IgD-negative memory B cell (primary cell): Measurements from ENCODE around the gene CHD6. TPM values are rescaled to one million over a fixed set of nuclear protein-coding genes. Genes with fewer than 3 reads are reported as not detected.

ENCODE experiments used
- H3K27ac Mint-ChIP-seq, 3 donors: one replicate each; pipeline ENCODE4 v1.8.0; 2020 to 2022; ENCODE audit warnings: mild to moderate bottlenecking in 3 of 3, mixed read lengths in 3 of 3, moderate library complexity in 1 of 3
- H3K27me3 Mint-ChIP-seq: one replicate; pipeline ENCODE4 v1.8.0; 2021; ENCODE audit warnings: mixed read lengths
- H3K36me3 Mint-ChIP-seq: one replicate; pipeline ENCODE4 v1.8.0; 2020; ENCODE audit warnings: mild to moderate bottlenecking, mixed read lengths
- H3K4me1 Mint-ChIP-seq, 3 donors: one replicate each; pipeline ENCODE4 v1.8.0; 2020 to 2022; ENCODE audit warnings: mixed read lengths in 3 of 3, mild to moderate bottlenecking in 1 of 3
- H3K4me3 Mint-ChIP-seq, 4 donors: one replicate each; pipeline ENCODE4 v1.8.0; 2020 to 2022; ENCODE audit warnings: mild to moderate bottlenecking in 4 of 4, mixed read lengths in 4 of 4, moderate library complexity in 3 of 4
- H3K9me3 Mint-ChIP-seq, 3 donors: one replicate each; pipeline ENCODE4 v1.8.0; 2020 to 2021; ENCODE audit warnings: mixed read lengths in 3 of 3, mild to moderate bottlenecking in 1 of 3
- polyA plus RNA-seq: library from polyadenylated mRNA; unstranded; fragments of 300-500 nt; fragmentation: Illumina TruSeq; gene quantifications from one replicate; pipeline ENCODE4 v1.2.3, GENCODE V29; 2021

Gene CHD6
- polyA plus RNA-seq, 1 donor from 2014 or later, result 56.1 TPM

DNA sequence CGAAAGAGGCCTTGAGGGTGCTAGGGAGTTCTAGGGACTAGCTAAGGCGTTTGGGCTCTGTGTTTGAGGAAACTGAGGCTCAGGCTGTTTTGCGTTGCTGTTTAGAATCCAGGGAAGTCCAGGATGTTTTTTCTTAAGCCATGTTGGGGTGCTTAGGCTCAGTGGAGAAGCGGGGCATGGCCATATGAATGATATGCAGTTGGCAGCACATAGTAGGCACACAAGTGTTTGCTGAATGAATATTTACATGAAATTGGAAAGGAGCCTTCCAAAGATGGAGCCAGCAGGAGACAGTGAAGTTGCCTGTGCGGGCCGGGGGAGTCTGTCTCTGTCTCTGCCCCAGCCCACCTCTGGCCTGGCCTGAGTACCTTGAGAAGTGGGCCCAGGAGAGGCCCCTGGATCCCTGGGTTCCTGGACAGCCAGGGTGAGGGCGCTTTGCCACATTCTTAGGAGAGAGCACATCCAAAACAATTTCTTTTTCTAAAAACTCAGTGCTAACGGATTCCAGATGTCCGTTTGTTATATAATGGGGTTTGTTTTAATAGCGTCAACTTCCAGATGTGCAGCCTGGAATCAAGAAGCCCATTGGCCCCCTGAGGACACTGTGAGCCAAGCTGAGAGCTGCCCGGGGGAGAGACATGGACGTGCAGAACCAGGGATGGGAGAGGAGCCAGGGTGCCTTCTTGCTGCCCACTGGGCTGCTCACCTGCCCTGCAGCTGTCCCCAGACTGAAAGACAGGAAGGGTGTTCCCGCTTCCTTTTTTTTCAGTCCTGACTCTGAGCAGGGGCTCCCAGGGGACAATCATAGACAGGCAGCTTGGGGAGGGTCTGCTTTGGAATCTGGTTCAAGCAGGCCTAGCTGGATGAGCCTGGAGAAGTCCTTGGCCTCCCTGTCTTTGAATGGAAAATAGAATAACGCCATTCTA, 231.4 kb downstream of the CHD6 start:
- Mint-ChIP-seq H3K27me3 (peaks cover 7% of the 10 kb centered on the region), H3K4me3 (no peak overlapping the region), H3K4me1 (no peaks in the 10 kb centered on the region), H3K27ac (no peak overlapping the region), H3K9me3 (peaks cover 0 to 3% (median 0%) of the 10 kb centered on the region in 3 donors), H3K36me3 (peaks cover 2% of the 10 kb centered on the region)

DNA sequence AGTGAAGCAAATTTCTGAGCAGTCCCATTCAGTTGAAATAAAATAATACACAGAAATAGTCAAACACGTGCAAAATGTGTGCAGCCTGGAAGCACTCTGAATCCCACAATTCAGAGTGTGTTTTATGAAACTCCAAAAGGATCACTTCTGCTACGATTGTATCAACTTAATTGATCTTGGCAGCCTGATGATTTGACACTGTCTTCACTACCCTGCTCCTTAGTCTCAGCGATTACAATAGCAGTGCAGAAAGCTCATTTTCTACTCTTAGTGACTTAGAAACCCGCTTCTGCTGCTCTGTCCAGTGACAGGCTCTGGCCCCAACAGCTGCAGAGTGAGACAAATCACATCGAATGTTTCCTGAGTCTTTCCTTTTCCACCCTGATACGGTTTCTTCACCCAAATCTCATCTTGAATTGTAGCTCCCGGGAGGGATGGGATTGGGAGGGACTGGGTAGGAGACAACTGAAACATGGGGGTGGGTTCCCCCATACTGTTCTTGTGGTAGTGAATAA, 235.3 kb downstream of the CHD6 start:
- Mint-ChIP-seq H3K4me1 (no peaks in the 10 kb centered on the region), H3K9me3 (peaks cover 0 to 3% (median 0%) of the 10 kb centered on the region in 3 donors), H3K27ac (no peak overlapping the region), H3K27me3 (peaks cover 14% of the 10 kb centered on the region), H3K4me3 (no peak overlapping the region), H3K36me3 (peaks cover 2% of the 10 kb centered on the region)

DNA sequence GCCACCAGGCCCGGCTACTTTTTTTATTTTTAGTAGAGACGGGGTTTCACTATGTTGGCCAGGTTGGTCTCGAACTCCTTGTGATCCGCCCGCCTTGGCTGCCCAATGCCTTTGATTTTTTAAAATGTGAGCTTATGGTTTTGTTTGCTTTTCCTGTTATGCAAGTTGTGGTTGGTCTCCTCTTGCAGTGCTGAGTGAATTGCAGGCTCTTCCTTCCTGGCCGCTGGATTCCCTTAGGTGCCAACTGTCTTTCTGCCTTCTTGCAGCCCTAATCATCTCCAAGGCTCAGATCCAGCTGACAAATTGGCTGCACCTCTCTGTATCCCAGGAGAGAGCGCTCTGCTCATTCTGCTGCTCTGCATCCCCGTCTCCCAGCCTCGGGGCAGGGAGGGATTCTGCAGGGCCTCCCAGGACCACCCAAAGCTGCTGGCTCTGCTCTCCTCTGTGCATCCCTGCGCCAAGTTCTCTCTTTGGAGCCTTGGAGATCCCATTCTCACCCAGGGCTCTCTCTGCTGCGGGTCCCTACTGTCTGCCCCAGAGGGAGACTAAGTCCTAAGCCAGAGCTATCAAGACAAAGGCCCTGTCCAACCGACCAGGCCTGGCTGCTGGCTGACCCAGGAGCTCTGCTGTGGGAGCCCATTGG, 237.5 kb downstream of the CHD6 start:
- peaks cover 25% of the 10 kb centered on the region for H3K27me3 Mint-ChIP-seq
- H3K9me3 Mint-ChIP-seq, result peaks cover 0 to 3% (median 0%) of the 10 kb centered on the region in 3 donors
- no peak overlapping the region for H3K4me3 Mint-ChIP-seq
- no peak overlapping the region for H3K27ac Mint-ChIP-seq
- H3K4me1 Mint-ChIP-seq, result no peaks in the 10 kb centered on the region
- H3K36me3 Mint-ChIP-seq, result peaks cover 3% of the 10 kb centered on the region

DNA sequence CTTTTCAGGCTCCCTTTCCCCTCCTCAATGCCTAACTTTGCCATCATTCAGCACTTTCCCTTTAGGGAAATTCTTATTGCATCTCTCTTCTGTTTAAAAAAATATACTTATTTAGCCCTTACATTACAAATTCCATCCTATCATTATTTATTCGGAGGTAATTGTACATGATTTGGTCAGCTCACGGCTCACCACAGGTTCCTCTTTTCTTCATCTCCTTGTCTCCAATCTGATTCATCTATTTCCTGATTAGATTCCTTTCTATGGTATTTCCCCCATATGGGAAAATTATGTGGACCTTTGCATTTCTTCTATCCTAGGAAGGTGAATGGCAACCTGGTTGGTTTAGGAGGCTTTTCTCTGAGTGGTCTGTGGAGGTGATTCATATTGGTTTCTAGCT, 238.6 kb downstream of the CHD6 start:
- Mint-ChIP-seq H3K9me3 (peaks cover 0 to 3% (median 0%) of the 10 kb centered on the region in 3 donors), H3K27ac (no peak overlapping the region), H3K4me1 (no peaks in the 10 kb centered on the region), H3K4me3 (no peak overlapping the region), H3K36me3 (peaks cover 2% of the 10 kb centered on the region), H3K27me3 (peaks cover 27% of the 10 kb centered on the region)

DNA sequence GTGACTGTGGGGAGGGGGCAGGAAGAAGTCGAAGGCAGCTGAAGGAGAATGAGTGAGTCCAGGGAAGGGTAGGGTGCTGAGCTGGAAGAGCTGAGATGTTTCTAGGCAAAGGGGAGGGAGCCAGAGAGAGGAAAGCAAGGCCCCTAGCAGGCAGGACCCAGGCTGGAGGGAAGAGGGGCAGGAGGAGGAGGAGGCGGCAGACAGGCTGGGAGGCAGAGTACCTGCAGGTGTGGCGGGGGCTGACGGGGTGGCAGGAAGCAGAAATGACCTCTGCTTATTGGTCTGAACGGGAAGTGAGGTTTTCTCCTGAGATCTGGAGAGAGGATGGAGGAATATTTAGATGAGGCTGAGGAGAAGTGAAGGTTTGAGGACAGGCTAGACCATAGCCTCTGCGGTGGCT, 240.9 kb downstream of the CHD6 start:
- Mint-ChIP-seq H3K36me3 (peaks cover 1% of the 10 kb centered on the region), H3K27ac (no peak overlapping the region), H3K4me1 (no peaks in the 10 kb centered on the region), H3K27me3 (peaks cover 30% of the 10 kb centered on the region), H3K9me3 (no peaks in the 10 kb centered on the region), H3K4me3 (no peak overlapping the region)

DNA sequence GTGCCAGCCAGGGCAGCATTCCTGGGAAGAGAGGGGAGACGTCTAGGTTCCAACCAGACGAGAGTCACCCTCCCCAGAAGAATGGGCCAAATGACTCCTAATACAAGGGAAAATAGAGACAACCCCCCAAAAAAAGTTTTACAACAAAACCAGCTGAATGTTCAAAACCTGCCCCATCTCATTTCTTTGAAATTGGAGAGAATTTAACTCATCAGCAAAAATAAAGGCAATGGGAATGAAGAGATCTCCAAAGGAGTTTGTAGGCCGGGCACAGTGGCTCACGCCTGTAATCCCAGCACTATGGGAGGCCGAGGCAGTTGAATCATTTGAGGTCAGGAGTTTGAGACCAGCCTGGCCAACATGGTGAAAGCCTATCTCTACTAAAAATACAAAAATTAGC, 241.8 kb downstream of the CHD6 start:
- peak overlapping the region in 1 of 4 donors; percentile 51 for H3K4me3 Mint-ChIP-seq
- no peak overlapping the region for H3K27ac Mint-ChIP-seq
- no peaks in the 10 kb centered on the region for H3K4me1 Mint-ChIP-seq
- peaks cover 0 to 1% (median 1%) of the 10 kb centered on the region in 3 donors for H3K9me3 Mint-ChIP-seq
- H3K36me3 Mint-ChIP-seq, result peaks cover 1% of the 10 kb centered on the region
- H3K27me3 Mint-ChIP-seq, result peaks cover 31% of the 10 kb centered on the region

DNA sequence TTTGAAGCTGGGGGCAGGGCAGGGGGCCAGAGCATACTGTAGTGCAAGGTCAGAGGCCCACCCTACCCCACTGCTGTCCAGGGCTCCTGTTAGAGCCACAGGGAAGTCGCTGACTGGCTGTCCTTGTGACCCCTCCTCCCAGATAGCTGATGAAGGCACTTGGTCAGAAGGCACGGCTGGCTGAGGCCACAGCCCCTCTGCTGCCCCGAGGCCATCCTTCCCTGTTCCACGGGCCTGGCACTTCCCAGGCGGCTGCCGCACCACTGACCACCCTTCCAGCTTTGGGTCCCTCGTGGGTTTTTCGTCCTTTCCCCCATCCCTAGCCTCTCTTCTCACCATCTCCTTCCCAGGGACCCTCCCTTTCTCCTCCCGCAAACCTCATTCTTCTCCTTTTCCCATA, 242.3 kb downstream of the CHD6 start:
- peaks cover 33% of the 10 kb centered on the region for H3K27me3 Mint-ChIP-seq
- no peaks in the 10 kb centered on the region for H3K4me1 Mint-ChIP-seq
- peaks cover 0 to 6% (median 3%) of the 10 kb centered on the region in 3 donors for H3K9me3 Mint-ChIP-seq
- peaks cover 3% of the 10 kb centered on the region for H3K36me3 Mint-ChIP-seq
- no peak overlapping the region for H3K27ac Mint-ChIP-seq
- H3K4me3 Mint-ChIP-seq, result peak overlapping the region in 1 of 4 donors; percentile 37

DNA sequence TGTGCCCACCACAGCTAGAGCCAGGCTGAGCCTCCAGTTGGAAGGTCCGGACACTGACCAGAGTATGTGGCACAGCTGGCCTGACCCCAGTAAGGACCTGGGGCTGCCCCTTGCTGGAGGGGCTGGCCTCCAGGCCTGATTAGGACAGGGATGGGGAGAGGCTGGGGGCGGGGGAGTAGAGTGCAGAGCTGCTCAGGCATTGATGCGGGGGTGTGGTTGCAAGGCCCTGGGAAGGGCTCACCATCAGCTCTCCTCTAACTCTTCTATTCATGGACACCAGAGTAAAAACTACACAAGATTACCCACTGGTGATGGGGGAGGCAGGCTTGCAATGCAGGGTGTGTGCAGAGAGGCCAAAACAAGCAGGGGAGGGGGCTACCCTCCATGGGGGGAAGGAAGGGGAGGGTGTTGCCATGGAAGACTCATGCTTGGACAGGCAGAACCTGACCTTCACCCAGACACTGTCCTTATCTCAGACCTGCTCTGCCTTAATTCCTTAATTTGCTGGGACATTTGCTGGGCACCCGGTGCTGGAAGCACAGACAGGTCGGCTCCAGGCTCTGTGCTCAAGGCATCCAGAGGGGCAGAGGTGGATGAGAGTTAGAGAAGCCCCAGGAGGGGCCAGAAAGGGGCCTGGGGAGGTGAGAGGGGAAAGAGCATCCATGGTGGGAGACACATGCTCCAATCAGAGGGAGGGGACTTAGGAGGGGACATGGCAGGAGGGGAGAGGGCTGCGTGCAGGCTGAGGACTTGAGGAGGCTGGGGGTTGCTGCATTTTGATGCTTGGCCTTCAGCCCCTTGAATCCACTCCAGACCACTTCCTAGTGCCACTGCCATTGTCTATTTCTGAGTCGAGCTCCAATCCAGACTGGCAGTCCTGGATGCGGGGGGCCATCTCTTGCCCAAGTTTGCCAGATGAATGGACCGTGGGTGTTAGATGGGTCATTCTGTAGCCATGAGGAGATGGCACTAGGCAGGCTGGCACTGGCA, 244.0 kb downstream of the CHD6 start:
- peaks cover 0 to 6% (median 3%) of the 10 kb centered on the region in 3 donors for H3K9me3 Mint-ChIP-seq
- no peak overlapping the region for H3K4me3 Mint-ChIP-seq
- H3K27me3 Mint-ChIP-seq, result peaks cover 31% of the 10 kb centered on the region
- H3K36me3 Mint-ChIP-seq, result peaks cover 3% of the 10 kb centered on the region
- no peak overlapping the region for H3K27ac Mint-ChIP-seq
- no peaks in the 10 kb centered on the region for H3K4me1 Mint-ChIP-seq

DNA sequence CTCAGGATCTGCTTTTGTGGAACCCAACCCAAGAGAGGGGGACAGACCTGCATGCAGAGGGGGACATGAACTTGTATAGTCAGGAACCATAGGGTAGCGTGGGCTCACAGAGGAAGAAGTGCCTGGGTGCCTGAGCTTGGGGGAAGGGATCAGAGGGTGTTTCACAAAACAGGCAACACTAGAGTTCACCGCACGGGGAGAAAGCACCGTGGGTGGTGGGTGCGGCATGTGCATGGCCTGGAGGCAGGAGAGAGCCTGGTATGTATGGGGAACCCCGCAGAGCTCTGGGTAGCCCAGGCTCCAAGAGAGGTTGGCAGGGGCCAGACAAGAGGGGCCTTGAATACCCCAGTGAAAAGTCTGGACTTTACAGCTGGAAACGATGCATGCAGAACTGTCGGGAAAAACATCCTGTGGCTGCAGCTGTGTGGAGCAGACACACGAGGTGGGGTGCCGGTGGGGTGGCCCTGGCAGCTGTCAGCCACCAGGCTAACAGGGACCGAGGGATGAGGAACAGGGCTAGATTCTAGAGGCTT, 244.9 kb downstream of the CHD6 start:
- peaks cover 0 to 6% (median 3%) of the 10 kb centered on the region in 3 donors for H3K9me3 Mint-ChIP-seq
- no peak overlapping the region for H3K27ac Mint-ChIP-seq
- H3K36me3 Mint-ChIP-seq, result peaks cover 3% of the 10 kb centered on the region
- H3K4me3 Mint-ChIP-seq, result no peak overlapping the region
- H3K27me3 Mint-ChIP-seq, result peaks cover 34% of the 10 kb centered on the region
- no peaks in the 10 kb centered on the region for H3K4me1 Mint-ChIP-seq

DNA sequence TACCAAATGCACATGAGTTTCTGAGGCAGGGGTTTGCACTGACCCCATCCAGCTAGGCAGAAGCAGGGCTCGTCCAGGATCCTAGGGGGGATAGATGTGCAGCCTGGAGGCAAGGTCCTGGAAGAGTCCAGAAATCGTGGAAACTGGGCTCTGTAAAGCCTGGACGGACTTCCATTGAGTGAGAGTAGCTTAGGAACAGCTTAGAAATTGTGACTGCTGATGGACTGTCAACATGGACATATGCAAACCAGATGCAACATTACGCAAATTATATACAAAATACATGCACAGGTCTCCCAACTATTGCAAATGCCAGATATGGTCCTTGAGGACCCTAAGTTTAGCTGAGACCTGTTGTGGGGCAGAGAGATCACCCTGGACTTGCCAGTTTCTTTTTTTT, 246.8 kb downstream of the CHD6 start:
- H3K27me3 Mint-ChIP-seq, result peaks cover 30% of the 10 kb centered on the region
- H3K36me3 Mint-ChIP-seq, result peaks cover 2% of the 10 kb centered on the region
- H3K27ac Mint-ChIP-seq, result no peak overlapping the region
- H3K4me3 Mint-ChIP-seq, result no peak overlapping the region
- H3K9me3 Mint-ChIP-seq, result peaks cover 0 to 6% (median 3%) of the 10 kb centered on the region in 3 donors
- H3K4me1 Mint-ChIP-seq, result no peaks in the 10 kb centered on the region

DNA sequence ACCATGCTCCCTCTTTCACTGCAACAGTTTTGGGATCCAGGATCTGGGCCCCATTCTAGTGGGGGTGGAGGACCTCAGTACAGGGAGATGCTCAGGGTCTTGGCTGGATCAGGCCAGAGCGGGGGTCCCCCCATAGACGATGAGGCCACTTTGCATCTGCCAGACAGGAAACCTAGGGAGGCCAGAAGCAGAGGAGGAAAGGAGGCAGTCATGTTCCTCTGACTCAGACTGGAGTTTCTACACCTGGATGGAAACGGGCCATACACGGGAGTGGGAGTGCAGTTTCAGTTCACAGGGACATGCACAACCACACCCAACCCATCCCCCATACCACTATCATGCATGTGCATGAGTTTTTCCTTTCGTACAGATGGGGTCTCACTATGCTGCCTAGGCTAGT, 248.0 kb downstream of the CHD6 start:
- Mint-ChIP-seq H3K4me3 (no peak overlapping the region), H3K36me3 (peaks cover 2% of the 10 kb centered on the region), H3K27ac (no peak overlapping the region), H3K27me3 (peaks cover 33% of the 10 kb centered on the region), H3K9me3 (peaks cover 0 to 6% (median 3%) of the 10 kb centered on the region in 3 donors), H3K4me1 (no peaks in the 10 kb centered on the region)

DNA sequence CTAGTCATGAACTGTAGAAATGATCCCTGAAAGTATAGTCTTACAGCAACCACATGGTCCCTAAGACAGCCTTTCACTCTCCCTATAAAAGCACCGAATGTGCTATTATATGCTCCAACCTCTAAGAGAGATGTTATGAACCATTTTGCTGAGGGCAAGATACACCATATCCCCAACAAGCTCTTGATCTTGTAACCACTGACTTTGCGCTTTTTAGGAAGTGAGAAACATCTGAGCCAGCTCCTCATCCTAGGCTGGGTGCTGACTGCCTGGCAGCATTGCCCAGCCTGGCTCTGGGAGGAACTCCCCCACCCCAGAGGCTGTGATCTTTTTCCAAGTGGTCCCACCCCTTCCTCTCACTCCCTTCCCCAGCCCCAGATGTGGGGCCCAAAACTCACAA, 248.5 kb downstream of the CHD6 start:
- H3K9me3 Mint-ChIP-seq, result peaks cover 0 to 6% (median 3%) of the 10 kb centered on the region in 3 donors
- H3K4me3 Mint-ChIP-seq, result no peak overlapping the region
- peaks cover 34% of the 10 kb centered on the region for H3K27me3 Mint-ChIP-seq
- no peaks in the 10 kb centered on the region for H3K4me1 Mint-ChIP-seq
- H3K27ac Mint-ChIP-seq, result no peak overlapping the region
- H3K36me3 Mint-ChIP-seq, result peaks cover 2% of the 10 kb centered on the region

DNA sequence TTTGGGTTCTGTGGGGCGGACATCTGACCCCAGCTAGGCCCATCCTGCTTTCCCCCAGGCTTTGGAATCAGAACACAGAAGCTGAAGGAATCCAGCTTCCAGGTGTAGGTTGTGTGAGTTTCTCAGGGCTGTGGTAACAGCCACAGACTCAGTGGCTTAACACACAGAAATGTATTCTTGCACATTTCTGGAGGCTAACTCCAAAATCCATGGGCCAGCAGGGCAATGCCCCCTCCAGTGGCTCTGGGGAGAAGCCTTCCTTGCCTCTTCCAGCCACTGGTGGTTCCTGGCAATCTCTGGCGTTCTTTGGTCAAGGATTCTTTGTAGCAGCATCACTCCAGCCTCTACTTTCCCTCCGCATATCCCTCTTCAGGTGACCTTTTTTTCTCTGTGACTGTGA, 250.2 kb downstream of the CHD6 start:
- Mint-ChIP-seq H3K9me3 (peaks cover 0 to 6% (median 3%) of the 10 kb centered on the region in 3 donors), H3K4me3 (no peak overlapping the region), H3K36me3 (peaks cover 2% of the 10 kb centered on the region), H3K4me1 (no peaks in the 10 kb centered on the region), H3K27me3 (peaks cover 24% of the 10 kb centered on the region), H3K27ac (no peak overlapping the region)

DNA sequence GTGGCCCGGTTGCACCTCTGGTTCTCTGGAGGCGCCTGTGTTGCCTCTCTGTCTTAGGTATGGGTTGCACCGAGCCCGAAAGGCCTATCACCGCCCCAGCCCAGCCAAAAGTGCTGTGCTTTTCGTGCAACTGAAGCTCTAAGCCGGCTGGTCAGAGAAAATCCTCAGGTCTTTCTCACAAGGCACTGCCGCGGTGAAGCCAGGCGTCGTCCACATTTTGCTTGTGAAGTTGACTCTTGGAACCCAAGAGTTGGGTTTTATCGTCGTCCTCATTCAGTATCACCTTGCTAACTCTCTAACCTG, 250.8 kb downstream of the CHD6 start:
- no peak overlapping the region for H3K27ac Mint-ChIP-seq
- H3K4me3 Mint-ChIP-seq, result no peak overlapping the region
- H3K36me3 Mint-ChIP-seq, result peaks cover 2% of the 10 kb centered on the region
- H3K27me3 Mint-ChIP-seq, result peaks cover 24% of the 10 kb centered on the region
- peaks cover 0 to 6% (median 3%) of the 10 kb centered on the region in 3 donors for H3K9me3 Mint-ChIP-seq
- no peaks in the 10 kb centered on the region for H3K4me1 Mint-ChIP-seq
